Measurements from ENCODE around the gene SNX30. TPM values are rescaled to one million over a fixed set of nuclear protein-coding genes. Genes with fewer than 3 reads are reported as not detected.

Gene SNX30
- total RNA-seq, 4 donors from 2014 or later, result 6.2 to 18.2 (median 10.4) TPM

GRCh38 chr9:112912636-112913035, 162.1 kb downstream of the SNX30 start:
- H3K36me3 ChIP-seq, result no peaks in the 10 kb centered on the region
- no peak for ATAC-seq
- no peaks in the 10 kb centered on the region for H3K27me3 ChIP-seq
- 88 to 100% methylated on average over 1 of the region's 3 CpGs for WGBS, 2 donors (ENCODE audit: low coverage in 1 of 2)
- no peak overlapping the region for H3K27ac ChIP-seq
- no peaks in the 10 kb centered on the region for H3K9me3 ChIP-seq
- H3K4me3 ChIP-seq, result no peak overlapping the region
- TF ChIP-seq EP300 (IDR thresholded peaks at IDR 0.05) (no peak), POLR2AphosphoS5 (IDR thresholded peaks at IDR 0.05) (no peak)
- no peaks in the 10 kb centered on the region for H3K4me1 ChIP-seq

- TF ChIP-seq EP300 (IDR thresholded peaks at IDR 0.05) (no peak), POLR2A (IDR thresholded peaks at IDR 0.05) (no peak), CTCF (IDR thresholded peaks at IDR 0.05) (no peak), POLR2AphosphoS5 (IDR thresholded peaks at IDR 0.05) (no peak)
- Histone ChIP-seq H3K9me3 (no peaks in the 10 kb centered on the region), H3K4me3 (no peak overlapping the region), H3K27me3 (no peaks in the 10 kb centered on the region), H3K27ac (no peak overlapping the region), H3K36me3 (no peaks in the 10 kb centered on the region), H3K4me1 (no peaks in the 10 kb centered on the region)
- WGBS, 2 donors (ENCODE audit: low coverage in 1 of 2), result 82 to 87% methylated on average over 3 of the region's 4 CpGs
- ATAC-seq, result no peak
Measured at GRCh38 chr9:112913326-112913725, 162.8 kb downstream of the SNX30 start.

DNA sequence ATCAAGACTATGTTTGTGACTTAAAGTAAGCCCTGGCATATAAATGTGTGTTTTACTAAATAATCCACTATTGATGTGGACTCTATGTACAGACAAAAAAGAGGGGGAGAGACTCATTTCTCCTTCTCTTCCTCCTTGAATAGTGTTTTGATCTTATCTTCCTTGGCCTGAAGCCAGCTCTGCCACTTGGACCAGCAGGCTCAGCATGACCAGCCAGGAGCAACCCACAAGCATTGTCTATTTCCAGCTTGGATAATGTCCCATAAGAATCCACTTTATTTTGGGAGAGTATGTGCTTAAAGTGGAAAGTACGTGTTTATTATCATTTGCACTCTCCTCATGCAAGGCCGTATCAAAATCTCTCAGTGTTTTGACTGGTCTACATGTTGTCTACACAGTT, 164.0 kb downstream of the SNX30 start:
- ATAC-seq, result no peak
- WGBS, 2 donors (ENCODE audit: low coverage in 1 of 2), result 58 to 59% methylated on average over 2 of the region's 2 CpGs
- no peak overlapping the region for H3K4me3 ChIP-seq
- H3K36me3 ChIP-seq, result no peaks in the 10 kb centered on the region
- H3K27me3 ChIP-seq, result no peaks in the 10 kb centered on the region
- no peaks in the 10 kb centered on the region for H3K4me1 ChIP-seq
- no peak overlapping the region for H3K27ac ChIP-seq
- TF ChIP-seq POLR2A (IDR thresholded peaks at IDR 0.05), result no peak
- TF ChIP-seq EP300 (IDR thresholded peaks at IDR 0.05), result no peak
- no peak for TF ChIP-seq CTCF (IDR thresholded peaks at IDR 0.05)
- no peak for TF ChIP-seq POLR2AphosphoS5 (IDR thresholded peaks at IDR 0.05)
- no peaks in the 10 kb centered on the region for H3K9me3 ChIP-seq

DNA sequence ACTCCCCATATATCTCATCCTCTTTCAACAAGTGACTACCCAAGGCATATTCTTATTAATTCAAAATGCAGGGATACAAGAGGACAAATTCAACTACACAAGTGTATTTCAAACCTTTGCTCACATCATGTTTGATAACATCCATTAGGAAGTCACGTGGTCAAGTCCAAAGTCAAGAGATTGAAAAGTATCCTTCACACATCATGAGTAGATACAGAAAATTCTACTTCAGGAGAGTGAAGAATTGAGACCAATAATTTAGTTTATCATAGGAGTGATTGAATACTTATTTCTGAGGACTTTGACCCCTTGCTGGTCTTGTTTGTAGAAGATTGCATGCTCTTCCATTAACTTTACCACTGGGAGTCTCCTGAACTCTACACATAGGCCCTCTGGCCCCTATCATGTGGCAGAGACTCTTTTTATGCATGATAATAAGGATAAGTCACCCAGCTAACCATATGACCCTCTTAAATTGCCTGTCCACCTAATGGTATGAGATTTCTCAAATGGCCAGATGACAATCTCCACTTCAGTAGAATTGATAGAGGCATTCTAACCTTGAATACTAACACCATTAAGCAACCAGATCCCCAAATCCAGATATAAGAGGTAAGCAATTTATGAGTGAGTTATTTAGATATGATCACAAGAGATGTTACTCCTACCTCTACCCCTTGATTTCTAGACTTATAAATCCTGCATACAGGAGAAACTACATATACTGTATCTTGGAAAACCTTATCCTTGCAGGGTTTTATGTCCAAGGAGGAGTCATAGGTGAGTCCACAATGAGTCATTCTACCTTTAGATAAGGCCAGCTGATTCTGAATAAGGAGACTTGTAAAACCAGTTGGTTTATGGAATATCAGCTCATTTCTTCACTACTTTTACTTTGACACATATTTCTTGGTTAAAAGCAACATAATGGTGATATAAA, 166.8 kb downstream of the SNX30 start:
- H3K4me3 ChIP-seq, result no peak overlapping the region
- H3K4me1 ChIP-seq, result no peaks in the 10 kb centered on the region
- TF ChIP-seq CTCF (IDR thresholded peaks at IDR 0.05) (no peak), POLR2A (IDR thresholded peaks at IDR 0.05) (no peak), POLR2AphosphoS5 (IDR thresholded peaks at IDR 0.05) (no peak), EP300 (IDR thresholded peaks at IDR 0.05) (no peak)
- H3K9me3 ChIP-seq, result no peaks in the 10 kb centered on the region
- H3K27me3 ChIP-seq, result peaks cover 6% of the 10 kb centered on the region
- H3K27ac ChIP-seq, result no peak overlapping the region
- no peaks in the 10 kb centered on the region for H3K36me3 ChIP-seq
- ATAC-seq, result no peak
- WGBS, 2 donors (ENCODE audit: low coverage in 1 of 2), result 33 to 42% methylated on average over 1 of the region's 1 CpG

DNA sequence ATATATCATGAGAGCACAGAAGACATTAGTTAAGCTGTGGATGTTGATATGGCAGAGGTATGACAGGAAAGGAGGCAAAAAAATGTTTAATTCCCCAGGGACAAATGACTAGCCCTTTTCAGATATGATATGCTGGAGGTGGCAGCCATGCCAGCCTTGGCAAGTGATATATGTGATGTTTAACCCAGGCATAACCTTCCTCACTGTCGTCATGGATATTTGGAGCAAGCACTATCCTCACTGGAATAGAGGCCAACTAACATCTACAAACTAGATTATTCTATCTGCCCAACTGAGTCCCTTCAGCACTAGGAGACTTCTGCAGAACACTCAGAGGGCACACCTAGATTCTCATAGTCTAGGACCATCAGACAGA, 167.4 kb downstream of the SNX30 start:
- TF ChIP-seq EP300 (IDR thresholded peaks at IDR 0.05) (no peak), POLR2AphosphoS5 (IDR thresholded peaks at IDR 0.05) (no peak), CTCF (IDR thresholded peaks at IDR 0.05) (no peak), POLR2A (IDR thresholded peaks at IDR 0.05) (no peak)
- 63% methylated on average over 1 of the region's 1 CpG for WGBS, 2 donors (ENCODE audit: low coverage in 1 of 2)
- no peak overlapping the region for H3K27ac ChIP-seq

More for the DNA sequence above, 167.4 kb downstream of the SNX30 start:
- Histone ChIP-seq H3K4me3 (no peak overlapping the region), H3K27me3 (peaks cover 6% of the 10 kb centered on the region), H3K36me3 (no peaks in the 10 kb centered on the region), H3K9me3 (no peaks in the 10 kb centered on the region), H3K4me1 (no peaks in the 10 kb centered on the region)
- ATAC-seq, result no peak

All from gastroesophageal sphincter (tissue), 4 donors.